ENCODE results near the gene NAA80.

GRCh38 chr3:50323614-50324199 is 24.5 kb upstream of the NAA80 start:
- TF ChIP-seq, protein P1, sequence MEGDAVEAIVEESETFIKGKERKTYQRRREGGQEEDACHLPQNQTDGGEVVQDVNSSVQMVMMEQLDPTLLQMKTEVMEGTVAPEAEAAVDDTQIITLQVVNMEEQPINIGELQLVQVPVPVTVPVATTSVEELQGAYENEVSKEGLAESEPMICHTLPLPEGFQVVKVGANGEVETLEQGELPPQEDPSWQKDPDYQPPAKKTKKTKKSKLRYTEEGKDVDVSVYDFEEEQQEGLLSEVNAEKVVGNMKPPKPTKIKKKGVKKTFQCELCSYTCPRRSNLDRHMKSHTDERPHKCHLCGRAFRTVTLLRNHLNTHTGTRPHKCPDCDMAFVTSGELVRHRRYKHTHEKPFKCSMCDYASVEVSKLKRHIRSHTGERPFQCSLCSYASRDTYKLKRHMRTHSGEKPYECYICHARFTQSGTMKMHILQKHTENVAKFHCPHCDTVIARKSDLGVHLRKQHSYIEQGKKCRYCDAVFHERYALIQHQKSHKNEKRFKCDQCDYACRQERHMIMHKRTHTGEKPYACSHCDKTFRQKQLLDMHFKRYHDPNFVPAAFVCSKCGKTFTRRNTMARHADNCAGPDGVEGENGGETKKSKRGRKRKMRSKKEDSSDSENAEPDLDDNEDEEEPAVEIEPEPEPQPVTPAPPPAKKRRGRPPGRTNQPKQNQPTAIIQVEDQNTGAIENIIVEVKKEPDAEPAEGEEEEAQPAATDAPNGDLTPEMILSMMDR (IDR thresholded peaks at IDR 0.05): peak in 1 of 4 donors; percentile 3
- TF ChIP-seq POLR2A (IDR thresholded peaks at IDR 0.05): no peak
